Fibroblast of lung (primary cell): ENCODE data around the gene CCDC182. TPM values are rescaled to one million over a fixed set of nuclear protein-coding genes. Genes with fewer than 3 reads are reported as not detected.
A peak's percentile ranks its signal among the peaks of the same experiment; 100 is the strongest.

Source experiments
- DNase-seq, 2 donors: peaks; one replicate each; pipeline versions ENCODE4 v3.0.0 to v3.0.0-alpha.2; 2010; ENCODE audit warnings: low read depth in 2 of 2
- H2AFZ ChIP-seq: 2 replicates; pipeline ENCODE4 v1.5.1; 2012; ENCODE audit warnings: low read length, control low read depth, inconsistent platforms
- H3K27ac ChIP-seq: 2 replicates; pipeline ENCODE4 v1.5.1; 2011; ENCODE audit warnings: low read length, control low read depth; ENCODE audit not compliant: insufficient read depth
- H3K27me3 ChIP-seq: 2 replicates; pipeline ENCODE4 v1.5.1; 2011; ENCODE audit warnings: mild to moderate bottlenecking, low read length; ENCODE audit not compliant: control insufficient read depth, insufficient read depth
- H3K36me3 ChIP-seq: 2 replicates; pipeline ENCODE4 v1.5.1; 2011; ENCODE audit warnings: low read length; ENCODE audit not compliant: control insufficient read depth, insufficient read depth
- H3K4me1 ChIP-seq: 2 replicates; pipeline ENCODE4 v1.5.1; 2011; ENCODE audit warnings: low read length; ENCODE audit not compliant: control insufficient read depth, insufficient read depth; ENCODE audit errors: extremely low read depth
- H3K4me2 ChIP-seq: 2 replicates; pipeline ENCODE4 v1.5.1; 2011; ENCODE audit warnings: low read length, control low read depth; ENCODE audit not compliant: insufficient read depth; ENCODE audit errors: extremely low read depth
- H3K4me3 ChIP-seq, 4 experiments: fragments of 200-600 bp in 1 of 4; sonication (generic) in 1 of 4; replicated peaks in 1 of 4; 2 replicates each; pipeline ENCODE4 v1.5.1; 2011 to 2016; ENCODE audit warnings: low read length in 4 of 4, low read depth in 3 of 4, mild to moderate bottlenecking in 3 of 4, control low read depth in 2 of 4, inconsistent platforms in 1 of 4, mixed read lengths in 1 of 4; ENCODE audit not compliant: insufficient read depth in 1 of 4; ENCODE audit errors: control extremely low read depth in 1 of 4
- H3K79me2 ChIP-seq: 2 replicates; pipeline ENCODE4 v1.5.1; 2012; ENCODE audit warnings: mild to moderate bottlenecking, low read length, inconsistent platforms; ENCODE audit not compliant: control insufficient read depth, insufficient read depth
- H3K9ac ChIP-seq: 2 replicates; pipeline ENCODE4 v1.5.1; 2011; ENCODE audit warnings: mild to moderate bottlenecking, low read length, control low read depth; ENCODE audit not compliant: insufficient read depth
- H3K9me3 ChIP-seq: 2 replicates; pipeline ENCODE4 v1.5.1; 2012; ENCODE audit warnings: low read depth, low read length; ENCODE audit not compliant: control insufficient read depth, insufficient read depth
- H4K20me1 ChIP-seq: 2 replicates; pipeline ENCODE4 v1.5.1; 2011; ENCODE audit warnings: low read length; ENCODE audit not compliant: control insufficient read depth, insufficient read depth; ENCODE audit errors: extremely low read depth
- CTCF ChIP-seq, 2 donors: IDR thresholded peaks in 1 of 2; conservative IDR thresholded peaks in 1 of 2; 1 replicate in 1 of 2; 2 replicates in 1 of 2; pipeline ENCODE4 v1.5.1; 2011 to 2012; ENCODE audit warnings: low read length in 2 of 2, control low read depth in 1 of 2, inconsistent platforms in 1 of 2, low read depth in 1 of 2, mild to moderate bottlenecking in 1 of 2
- EZH2 ChIP-seq: IDR thresholded peaks from 2 replicates; pipeline ENCODE4 v1.5.1; 2012; ENCODE audit warnings: low read length, control low read depth, mild to moderate bottlenecking; ENCODE audit errors: missing control alignments
- polyA plus RNA-seq, 2 donors: library from polyadenylated mRNA; depleted of rRNA in 1 of 2; stranded (reverse) in 1 of 2; unstranded in 1 of 2; fragments of >200 nt; gene quantifications; 2 replicates each; pipeline ENCODE4 v1.2.1, GENCODE V29; 2011 to 2012; ENCODE audit warnings: missing spikeins in 1 of 2
- total RNA-seq: library from RNA; depleted of rRNA; stranded (reverse); fragments of >200 nt; gene quantifications from 2 replicates; pipeline ENCODE4 v1.2.1, GENCODE V29; 2014

CCDC182 gene
- total and polyA plus RNA-seq, 2 donors (not counting 1 experiment from before 2014, with no cell fraction given): not detected

GRCh38 chr17:57782647-57783337 is 37.7 kb upstream of the CCDC182 start:
- Histone ChIP-seq H3K9ac (no peak overlapping the region), H3K4me3 (no peak overlapping the region), H3K4me1 (no peaks in the 10 kb centered on the region), H3K79me2 (no peaks in the 10 kb centered on the region), H3K36me3 (no peaks in the 10 kb centered on the region), H3K27ac (no peak overlapping the region), H4K20me1 (no peaks in the 10 kb centered on the region), H3K4me2 (peak overlapping the region; percentile 27), H3K27me3 (no peaks in the 10 kb centered on the region), H3K9me3 (no peaks in the 10 kb centered on the region), H2AFZ (no peak overlapping the region)
- TF ChIP-seq EZH2 (no peak), CTCF (conservative IDR thresholded peaks at IDR 0.05 in 1 of 2, IDR thresholded peaks at IDR 0.05 in 1 of 2; ENCODE audit: low read depth in 1 of 2, low read length in 2 of 2) (no peak)
- no peak for DNase-seq

GRCh38 chr17:57782062-57782490 is 37.0 kb upstream of the CCDC182 start:
- H3K4me1 ChIP-seq: no peaks in the 10 kb centered on the region
- no peaks in the 10 kb centered on the region for H3K79me2 ChIP-seq
- no peaks in the 10 kb centered on the region for H3K36me3 ChIP-seq
- no peaks in the 10 kb centered on the region for H3K27me3 ChIP-seq
- no peaks in the 10 kb centered on the region for H4K20me1 ChIP-seq
- H3K4me3 ChIP-seq: no peak overlapping the region
- no peaks in the 10 kb centered on the region for H3K9me3 ChIP-seq
- no peak overlapping the region for H2AFZ ChIP-seq
- no peak for TF ChIP-seq CTCF (conservative IDR thresholded peaks at IDR 0.05 in 1 of 2, IDR thresholded peaks at IDR 0.05 in 1 of 2; ENCODE audit: low read depth in 1 of 2, low read length in 2 of 2)
- TF ChIP-seq EZH2: no peak
- no peak overlapping the region for H3K27ac ChIP-seq
- no peak overlapping the region for H3K9ac ChIP-seq
- DNase-seq: no peak
- H3K4me2 ChIP-seq: no peak overlapping the region

GRCh38 chr17:57781386-57782061 is 36.4 kb upstream of the CCDC182 start:
- H3K9me3 ChIP-seq: no peaks in the 10 kb centered on the region
- H3K79me2 ChIP-seq: no peaks in the 10 kb centered on the region
- no peak overlapping the region for H2AFZ ChIP-seq
- no peak overlapping the region for H3K4me3 ChIP-seq
- no peak for TF ChIP-seq CTCF (conservative IDR thresholded peaks at IDR 0.05 in 1 of 2, IDR thresholded peaks at IDR 0.05 in 1 of 2; ENCODE audit: low read depth in 1 of 2, low read length in 2 of 2)
- no peak for TF ChIP-seq EZH2
- H3K36me3 ChIP-seq: no peaks in the 10 kb centered on the region
- H3K27me3 ChIP-seq: no peaks in the 10 kb centered on the region
- no peak overlapping the region for H3K27ac ChIP-seq
- no peaks in the 10 kb centered on the region for H4K20me1 ChIP-seq
- no peaks in the 10 kb centered on the region for H3K4me1 ChIP-seq
- H3K9ac ChIP-seq: no peak overlapping the region
- peak in 1 of 2 donors; percentile 8 for DNase-seq
- H3K4me2 ChIP-seq: no peak overlapping the region
